22Rv1 (cell line): Measurements from ENCODE around the gene CDC42.

Source experiments
- H3K27ac ChIP-seq: fragments of 450-650 bp; 2 replicates; pipeline ENCODE4 v1.5.1; 2017
- ZFX ChIP-seq: fragments of 450-650 bp; IDR thresholded peaks from 2 replicates; pipeline ENCODE4 v1.6.1; 2017; ENCODE audit warnings: antibody characterized with exemption, borderline replicate concordance
- TF ChIP-seq, protein P1 (sequence below): fragments of 450-650 bp; IDR thresholded peaks from 2 replicates; pipeline ENCODE4 v1.5.1; 2017; ENCODE audit warnings: mild to moderate bottlenecking

CDC42 gene

DNA sequence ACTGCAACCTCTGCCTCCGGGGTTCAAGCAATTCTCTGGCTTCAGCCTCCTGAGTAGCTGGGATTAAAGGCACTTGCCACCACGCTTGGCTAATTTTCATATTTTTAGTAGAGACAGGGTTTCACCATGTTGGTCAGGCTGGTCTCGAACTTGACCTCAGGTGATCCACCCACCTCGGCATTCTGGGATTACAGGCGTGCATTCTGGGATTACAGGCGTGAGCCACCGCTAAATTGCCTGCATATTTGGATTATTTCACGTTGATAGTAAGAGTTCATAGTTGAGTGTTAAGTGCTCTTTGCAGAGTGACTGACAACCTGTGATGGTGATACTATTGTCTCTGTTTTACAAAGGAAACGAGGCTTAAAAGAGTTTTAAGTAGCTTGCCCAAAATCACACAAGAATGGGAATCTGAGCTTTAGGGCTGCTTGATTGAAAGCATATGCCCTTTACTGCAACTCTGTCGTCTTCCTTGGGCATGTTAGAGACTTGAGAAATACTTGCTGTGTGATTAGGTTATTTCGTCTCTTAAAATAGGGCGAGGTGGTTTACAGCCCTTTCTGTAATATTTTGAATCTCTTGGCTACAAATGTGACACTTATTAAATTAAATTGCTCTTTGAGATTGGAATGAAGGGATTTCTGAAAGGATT is 12.4 kb downstream of the CDC42 start:
- H3K27ac ChIP-seq, result no peak overlapping the region
- TF ChIP-seq, protein P1, sequence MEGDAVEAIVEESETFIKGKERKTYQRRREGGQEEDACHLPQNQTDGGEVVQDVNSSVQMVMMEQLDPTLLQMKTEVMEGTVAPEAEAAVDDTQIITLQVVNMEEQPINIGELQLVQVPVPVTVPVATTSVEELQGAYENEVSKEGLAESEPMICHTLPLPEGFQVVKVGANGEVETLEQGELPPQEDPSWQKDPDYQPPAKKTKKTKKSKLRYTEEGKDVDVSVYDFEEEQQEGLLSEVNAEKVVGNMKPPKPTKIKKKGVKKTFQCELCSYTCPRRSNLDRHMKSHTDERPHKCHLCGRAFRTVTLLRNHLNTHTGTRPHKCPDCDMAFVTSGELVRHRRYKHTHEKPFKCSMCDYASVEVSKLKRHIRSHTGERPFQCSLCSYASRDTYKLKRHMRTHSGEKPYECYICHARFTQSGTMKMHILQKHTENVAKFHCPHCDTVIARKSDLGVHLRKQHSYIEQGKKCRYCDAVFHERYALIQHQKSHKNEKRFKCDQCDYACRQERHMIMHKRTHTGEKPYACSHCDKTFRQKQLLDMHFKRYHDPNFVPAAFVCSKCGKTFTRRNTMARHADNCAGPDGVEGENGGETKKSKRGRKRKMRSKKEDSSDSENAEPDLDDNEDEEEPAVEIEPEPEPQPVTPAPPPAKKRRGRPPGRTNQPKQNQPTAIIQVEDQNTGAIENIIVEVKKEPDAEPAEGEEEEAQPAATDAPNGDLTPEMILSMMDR, result no peak
- no peak for TF ChIP-seq ZFX

GRCh38 chr1:22071511-22071910 is 19.0 kb downstream of the CDC42 start:
- no peak overlapping the region for H3K27ac ChIP-seq
- TF ChIP-seq ZFX, result no peak
- TF ChIP-seq, protein P1, result no peak

- H3K27ac ChIP-seq, result no peak overlapping the region
- TF ChIP-seq, protein P1, result no peak
- TF ChIP-seq ZFX, result no peak
Observed at GRCh38 chr1:22074803-22075202, 22.3 kb downstream of the CDC42 start.

DNA sequence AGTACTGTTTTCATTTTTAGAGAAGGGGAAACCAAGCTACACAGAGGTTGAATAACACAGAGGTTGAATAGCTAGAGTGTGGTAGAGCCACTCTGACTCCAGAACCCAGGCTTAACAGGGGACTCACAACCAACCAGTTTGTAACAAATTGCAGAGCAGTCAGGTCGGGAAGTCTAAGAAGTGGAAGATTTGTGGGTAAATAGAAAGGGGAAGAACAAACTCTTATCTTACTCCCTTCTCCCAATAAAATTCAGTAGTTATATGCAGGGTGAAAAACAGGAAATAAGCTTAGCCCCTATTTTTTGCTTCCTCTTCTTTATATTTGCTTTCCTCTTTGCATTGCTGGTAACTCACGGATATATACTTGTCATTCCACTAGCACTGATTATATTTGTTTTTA is 23.2 kb downstream of the CDC42 start:
- no peak overlapping the region; the same call in 1 of the 2 replicates for H3K27ac ChIP-seq
- TF ChIP-seq, protein P1, result no peak
- no peak for TF ChIP-seq ZFX

DNA sequence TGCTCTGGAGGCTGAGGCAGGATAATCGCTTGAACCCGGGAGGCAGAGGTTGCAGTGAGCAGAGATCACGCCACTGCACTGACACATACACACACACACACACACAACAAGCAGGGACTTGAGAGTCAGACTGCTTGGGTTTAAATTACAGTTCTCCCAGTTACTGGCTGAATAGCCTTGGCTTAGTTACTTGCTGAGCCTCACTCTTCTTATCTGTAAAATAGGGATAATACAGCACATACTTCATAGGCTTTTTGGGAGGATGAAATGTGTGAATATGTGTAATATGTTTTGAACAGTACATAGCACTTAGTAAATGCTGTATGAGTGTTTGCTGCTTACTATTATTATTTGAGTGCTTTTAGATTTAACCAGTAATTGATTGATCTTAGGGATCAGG is 23.8 kb downstream of the CDC42 start:
- TF ChIP-seq ZFX, result no peak
- TF ChIP-seq, protein P1, result no peak
- H3K27ac ChIP-seq, result no peak overlapping the region; the same call in 1 of the 2 replicates

DNA sequence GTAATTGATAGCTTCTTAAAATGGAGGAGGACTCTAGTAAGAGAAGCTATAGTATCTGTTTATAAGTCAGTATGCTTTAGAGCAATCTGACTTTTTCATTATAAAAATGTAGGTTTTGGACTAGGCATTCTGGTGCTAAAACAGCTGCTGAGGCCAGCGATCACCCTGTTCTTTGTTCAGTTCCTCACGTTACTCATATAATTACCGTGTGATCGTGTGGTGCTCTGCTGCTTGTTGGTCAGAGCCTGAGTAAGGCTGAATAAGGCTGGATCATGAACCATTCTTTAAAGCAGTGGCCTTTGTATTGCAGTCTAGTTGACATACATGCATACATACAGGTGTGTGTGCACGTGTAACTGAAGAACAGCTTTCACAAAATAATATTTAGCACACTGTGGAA is 25.2 kb downstream of the CDC42 start:
- TF ChIP-seq, protein P1, result no peak
- no peak for TF ChIP-seq ZFX
- no peak overlapping the region for H3K27ac ChIP-seq

- TF ChIP-seq, protein P1, result no peak
- TF ChIP-seq ZFX, result no peak
- no peak overlapping the region for H3K27ac ChIP-seq
Observed at GRCh38 chr1:22078133-22078532, 25.6 kb downstream of the CDC42 start.
